Ovary (tissue), 3 donors: Measurements from ENCODE around the gene USP53.

Experiments used
- CTCF ChIP-seq, 3 donors: fragments of 450-650 bp in 2 of 3; fragments of 200-600 bp in 1 of 3; IDR thresholded peaks; one replicate each; pipeline versions ENCODE4 v1.5.1 to v1.8.0; 2016 to 2022; ENCODE audit warnings: antibody characterized with exemption in 3 of 3, mild to moderate bottlenecking in 1 of 3
- POLR2A ChIP-seq: fragments of 450-650 bp; IDR thresholded peaks from one replicate; pipeline ENCODE4 v1.6.1; 2017; ENCODE audit warnings: antibody characterized with exemption, mild to moderate bottlenecking, moderate library complexity
- donor health status: DM: no; HTN: no; CAD: no.

GRCh38 chr4:119284876-119285780 is 72.6 kb downstream of the USP53 start:
- TF ChIP-seq CTCF (IDR thresholded peaks at IDR 0.05): no peak
- TF ChIP-seq POLR2A: no peak
